Measurements from ENCODE around the gene OTC.

The OTC gene

GRCh38 chrX:38363046-38363445 lies 10.6 kb downstream of the OTC start:
- DNase-seq = no peak

GRCh38 chrX:38365954-38366353 lies 13.6 kb downstream of the OTC start:
- no peak for DNase-seq

GRCh38 chrX:38368774-38369173 lies 16.4 kb downstream of the OTC start:
- DNase-seq = no peak

- no peak for DNase-seq
Observed at GRCh38 chrX:38371641-38372040, 19.2 kb downstream of the OTC start.

- no peak for DNase-seq
Observed at GRCh38 chrX:38374431-38374830, 22.0 kb downstream of the OTC start.

GRCh38 chrX:38375891-38376290 lies 23.5 kb downstream of the OTC start:
- DNase-seq = no peak

GRCh38 chrX:38376747-38377146 lies 24.3 kb downstream of the OTC start:
- DNase-seq = no peak

- no peak for DNase-seq
Observed at GRCh38 chrX:38379088-38379487, 26.7 kb downstream of the OTC start.

GRCh38 chrX:38382663-38383062 lies 30.3 kb downstream of the OTC start:
- DNase-seq = no peak

GRCh38 chrX:38400389-38400910 lies 48.0 kb downstream of the OTC start:
- DNase-seq = no peak

- DNase-seq = no peak
Observed at GRCh38 chrX:38402118-38402517, 49.7 kb downstream of the OTC start.

GRCh38 chrX:38403834-38404233 lies 51.4 kb downstream of the OTC start:
- DNase-seq = no peak

- no peak for DNase-seq
Observed at GRCh38 chrX:38407126-38407525, 54.7 kb downstream of the OTC start.

- DNase-seq = no peak
Observed at GRCh38 chrX:38409289-38409688, 56.9 kb downstream of the OTC start.

GRCh38 chrX:38426785-38427184 lies 74.4 kb downstream of the OTC start:
- DNase-seq = no peak

GRCh38 chrX:38431525-38431924 lies 79.1 kb downstream of the OTC start:
- no peak for DNase-seq

GRCh38 chrX:38435130-38435529 lies 82.7 kb downstream of the OTC start:
- DNase-seq = no peak

- no peak for DNase-seq
Observed at GRCh38 chrX:38437093-38437492, 84.7 kb downstream of the OTC start.

- no peak for DNase-seq
Observed at GRCh38 chrX:38438321-38438720, 85.9 kb downstream of the OTC start.

- DNase-seq = no peak
Observed at GRCh38 chrX:38452603-38453002, 100.2 kb downstream of the OTC start.

GRCh38 chrX:38458071-38458470 lies 105.7 kb downstream of the OTC start:
- DNase-seq = no peak

- no peak for DNase-seq
Observed at GRCh38 chrX:38462257-38462656, 109.9 kb downstream of the OTC start.

- no peak for DNase-seq
Observed at GRCh38 chrX:38465686-38466085, 113.3 kb downstream of the OTC start.

GRCh38 chrX:38468563-38469157 lies 116.3 kb downstream of the OTC start:
- no peak for DNase-seq
